ENCODE results near the gene ESYT1.
A peak's percentile ranks its signal among the peaks of the same experiment; 100 is the strongest.
"Not testable (repeated sequence)": the region's sequence is repeated elsewhere in the genome, so short reads cannot be mapped to it uniquely, and the experiment has no call there.

Gene ESYT1

GRCh38 chr12:56129942-56130495, 2.0 kb downstream of the ESYT1 start:
- DNase-seq = no peak

- no peak for DNase-seq
These were observed 2.8 kb downstream of the ESYT1 start for GRCh38 chr12:56130876-56131275.

- no peak for DNase-seq
These were observed 6.8 kb downstream of the ESYT1 start for GRCh38 chr12:56134897-56135296.

GRCh38 chr12:56137853-56138571, 9.9 kb downstream of the ESYT1 start:
- no peak for DNase-seq

GRCh38 chr12:56141946-56142784, 14.1 kb downstream of the ESYT1 start:
- DNase-seq = no peak

GRCh38 chr12:56143217-56143616, 15.2 kb downstream of the ESYT1 start:
- DNase-seq = no peak

- DNase-seq = no peak
These were observed 15.8 kb downstream of the ESYT1 start for GRCh38 chr12:56143870-56144269.

GRCh38 chr12:56145217-56145616, 17.1 kb downstream of the ESYT1 start:
- DNase-seq = no peak

- DNase-seq = no peak
These were observed 18.7 kb downstream of the ESYT1 start for GRCh38 chr12:56146492-56147460.

GRCh38 chr12:56150563-56150962, 22.5 kb downstream of the ESYT1 start:
- peak; percentile 31 for DNase-seq

GRCh38 chr12:56151672-56152131, 23.6 kb downstream of the ESYT1 start:
- DNase-seq = peak; percentile 71

- peak; percentile 90 for DNase-seq
These were observed 24.2 kb downstream of the ESYT1 start, which contains the start of gene MYL6B for GRCh38 chr12:56152132-56152755. Gene MYL6B, plus strand, starts transcription at chr12:56152587. Its CDS starts 1,332 bp downstream, at chr12:56153919.

GRCh38 chr12:56152756-56153677, 24.9 kb downstream of the ESYT1 start:
- DNase-seq = no peak

GRCh38 chr12:56153678-56154065, 25.6 kb downstream of the ESYT1 start:
- DNase-seq = no peak

GRCh38 chr12:56154246-56154771, 26.2 kb downstream of the ESYT1 start:
- DNase-seq = no peak

GRCh38 chr12:56154818-56155217, 26.8 kb downstream of the ESYT1 start:
- no peak for DNase-seq

- no peak for DNase-seq
These were observed 27.3 kb downstream of the ESYT1 start for GRCh38 chr12:56155256-56155845.

GRCh38 chr12:56156464-56157200, 28.6 kb downstream of the ESYT1 start:
- not testable (repeated sequence) for DNase-seq
